Neutrophil (primary cell): ENCODE measurements around the gene GOLGA8B.

Experiments used
- H3K27ac ChIP-seq: fragments of 200-600 bp; sonication (generic); 2 replicates; pipeline ENCODE4 v1.5.1; 2016; ENCODE audit warnings: mild to moderate bottlenecking, moderate library complexity
- H3K27me3 ChIP-seq: fragments of 200-600 bp; sonication (generic); 2 replicates; pipeline ENCODE4 v1.6.0; 2016; ENCODE audit warnings: mild to moderate bottlenecking
- H3K36me3 ChIP-seq: fragments of 200-600 bp; sonication (generic); 2 replicates; pipeline ENCODE4 v1.5.1; 2017
- H3K4me1 ChIP-seq, 2 experiments: fragments of 200-600 bp in 1 of 2; sonication (generic) in 1 of 2; 1 replicate in 1 of 2; 2 replicates in 1 of 2; pipeline versions ENCODE4 v1.5.1 to v1.6.1; 2013 to 2016; ENCODE audit warnings: low read depth in 1 of 2, low read length in 1 of 2, mild to moderate bottlenecking in 1 of 2, moderate library complexity in 1 of 2; ENCODE audit not compliant: control insufficient read depth in 1 of 2, insufficient read depth in 1 of 2
- H3K4me3 ChIP-seq, 2 experiments: fragments of 200-600 bp in 1 of 2; sonication (generic) in 1 of 2; 1 replicate in 1 of 2; 2 replicates in 1 of 2; pipeline ENCODE4 v1.5.1; 2013 to 2016; ENCODE audit warnings: low read depth in 1 of 2, low read length in 1 of 2, mild to moderate bottlenecking in 1 of 2, moderate library complexity in 1 of 2
- H3K9me3 ChIP-seq: fragments of 200-600 bp; sonication (generic); 2 replicates; pipeline ENCODE4 v1.5.1; 2016
- TF ChIP-seq, protein P1 (sequence below): fragments of 200-600 bp; sonication (generic); IDR thresholded peaks from 2 replicates; pipeline ENCODE4 v1.5.1; 2016; ENCODE audit warnings: antibody characterized with exemption

Gene GOLGA8B

GRCh38 chr15:34620814-34621213, 37.4 kb upstream of the GOLGA8B start:
- peaks cover 4 to 8% of the 10 kb centered on the region in 2 experiments for H3K4me1 ChIP-seq
- peaks cover 28% of the 10 kb centered on the region for H3K27me3 ChIP-seq
- H3K36me3 ChIP-seq, result no peaks in the 10 kb centered on the region
- no peaks in the 10 kb centered on the region for H3K9me3 ChIP-seq
- H3K4me3 ChIP-seq, result no peak overlapping the region
- H3K27ac ChIP-seq, result no peak overlapping the region
- TF ChIP-seq, protein P1, sequence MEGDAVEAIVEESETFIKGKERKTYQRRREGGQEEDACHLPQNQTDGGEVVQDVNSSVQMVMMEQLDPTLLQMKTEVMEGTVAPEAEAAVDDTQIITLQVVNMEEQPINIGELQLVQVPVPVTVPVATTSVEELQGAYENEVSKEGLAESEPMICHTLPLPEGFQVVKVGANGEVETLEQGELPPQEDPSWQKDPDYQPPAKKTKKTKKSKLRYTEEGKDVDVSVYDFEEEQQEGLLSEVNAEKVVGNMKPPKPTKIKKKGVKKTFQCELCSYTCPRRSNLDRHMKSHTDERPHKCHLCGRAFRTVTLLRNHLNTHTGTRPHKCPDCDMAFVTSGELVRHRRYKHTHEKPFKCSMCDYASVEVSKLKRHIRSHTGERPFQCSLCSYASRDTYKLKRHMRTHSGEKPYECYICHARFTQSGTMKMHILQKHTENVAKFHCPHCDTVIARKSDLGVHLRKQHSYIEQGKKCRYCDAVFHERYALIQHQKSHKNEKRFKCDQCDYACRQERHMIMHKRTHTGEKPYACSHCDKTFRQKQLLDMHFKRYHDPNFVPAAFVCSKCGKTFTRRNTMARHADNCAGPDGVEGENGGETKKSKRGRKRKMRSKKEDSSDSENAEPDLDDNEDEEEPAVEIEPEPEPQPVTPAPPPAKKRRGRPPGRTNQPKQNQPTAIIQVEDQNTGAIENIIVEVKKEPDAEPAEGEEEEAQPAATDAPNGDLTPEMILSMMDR, result no peak

DNA sequence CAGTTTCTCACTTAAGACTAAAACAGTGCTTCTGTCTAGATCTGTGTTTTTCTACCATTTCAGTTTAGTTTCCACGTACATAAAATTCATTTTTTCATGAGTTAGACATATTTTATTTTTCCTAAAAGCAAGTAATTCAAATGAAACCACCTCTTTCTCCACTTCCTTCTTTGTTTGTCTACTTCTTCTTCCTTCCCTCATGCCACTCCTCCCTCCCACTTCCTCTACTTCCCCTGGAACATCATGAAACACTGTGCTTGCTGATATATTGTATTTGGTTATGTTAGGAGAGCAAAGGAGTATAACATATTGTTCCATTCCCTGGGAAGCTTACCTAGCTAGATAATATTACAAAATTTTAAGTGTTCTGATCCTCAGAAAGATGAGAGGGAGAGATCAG, 36.7 kb upstream of the GOLGA8B start:
- no peaks in the 10 kb centered on the region for H3K36me3 ChIP-seq
- peaks cover 28% of the 10 kb centered on the region for H3K27me3 ChIP-seq
- TF ChIP-seq, protein P1, result no peak
- H3K4me3 ChIP-seq, result no peak overlapping the region
- H3K9me3 ChIP-seq, result no peaks in the 10 kb centered on the region
- H3K27ac ChIP-seq, result no peak overlapping the region
- peaks cover 4 to 8% of the 10 kb centered on the region in 2 experiments for H3K4me1 ChIP-seq

GRCh38 chr15:34619151-34619550, 35.7 kb upstream of the GOLGA8B start:
- Histone ChIP-seq H3K9me3 (no peaks in the 10 kb centered on the region), H3K4me1 (peaks cover 4 to 8% of the 10 kb centered on the region in 2 experiments), H3K27me3 (peaks cover 29% of the 10 kb centered on the region), H3K4me3 (no peak overlapping the region), H3K36me3 (no peaks in the 10 kb centered on the region), H3K27ac (no peak overlapping the region)
- TF ChIP-seq, protein P1, result no peak

- TF ChIP-seq, protein P1, result no peak
- Histone ChIP-seq H3K9me3 (no peaks in the 10 kb centered on the region), H3K4me3 (no peak overlapping the region), H3K27me3 (peaks cover 40% of the 10 kb centered on the region), H3K27ac (no peak overlapping the region), H3K36me3 (no peaks in the 10 kb centered on the region), H3K4me1 (peaks cover 4 to 8% of the 10 kb centered on the region in 2 experiments)
These were observed 34.6 kb upstream of the GOLGA8B start for GRCh38 chr15:34618073-34618472.

GRCh38 chr15:34616613-34617012, 33.2 kb upstream of the GOLGA8B start:
- Histone ChIP-seq H3K4me1 (peaks cover 4 to 8% of the 10 kb centered on the region in 2 experiments), H3K27ac (no peak overlapping the region), H3K27me3 (peaks cover 42% of the 10 kb centered on the region), H3K4me3 (no peak overlapping the region), H3K9me3 (no peaks in the 10 kb centered on the region), H3K36me3 (no peaks in the 10 kb centered on the region)
- TF ChIP-seq, protein P1, result no peak

DNA sequence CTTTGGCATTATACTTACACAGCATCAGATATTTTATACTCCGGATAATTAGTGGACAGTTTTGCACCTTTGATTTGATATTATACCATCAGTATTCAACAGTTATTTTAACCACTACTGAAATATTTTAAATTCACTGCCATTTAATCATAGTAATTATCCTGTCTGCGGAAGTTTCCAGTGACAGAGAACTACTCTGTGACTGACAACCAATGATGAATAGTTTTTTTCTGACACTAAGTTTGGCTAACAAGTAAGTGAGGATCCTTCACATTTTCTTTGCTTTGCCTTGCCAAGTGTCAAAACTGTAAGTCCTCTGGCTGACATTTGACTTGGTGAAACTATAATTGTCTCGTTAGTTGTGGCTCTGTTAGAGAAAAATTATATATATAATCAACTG, 30.5 kb upstream of the GOLGA8B start:
- H3K27me3 ChIP-seq, result peaks cover 57% of the 10 kb centered on the region
- no peaks in the 10 kb centered on the region for H3K9me3 ChIP-seq
- no peak overlapping the region for H3K4me3 ChIP-seq
- no peaks in the 10 kb centered on the region for H3K36me3 ChIP-seq
- no peak overlapping the region for H3K27ac ChIP-seq
- H3K4me1 ChIP-seq, result no peaks in the 10 kb centered on the region
- TF ChIP-seq, protein P1, result no peak
